HG03159 (cell line): Measurements from ENCODE around the gene OPCML.

Source experiments
- ATAC-seq: cut with Tn5 transposase; IDR thresholded peaks from one replicate; pipeline ENCODE4 v1.9.1; 2021; ENCODE audit warnings: mild to moderate bottlenecking, moderate library complexity; ENCODE audit not compliant: unreplicated experiment

Gene OPCML

GRCh38 chr11:133414506-133414905 lies 117.8 kb downstream of the OPCML start:
- no peak for ATAC-seq

DNA sequence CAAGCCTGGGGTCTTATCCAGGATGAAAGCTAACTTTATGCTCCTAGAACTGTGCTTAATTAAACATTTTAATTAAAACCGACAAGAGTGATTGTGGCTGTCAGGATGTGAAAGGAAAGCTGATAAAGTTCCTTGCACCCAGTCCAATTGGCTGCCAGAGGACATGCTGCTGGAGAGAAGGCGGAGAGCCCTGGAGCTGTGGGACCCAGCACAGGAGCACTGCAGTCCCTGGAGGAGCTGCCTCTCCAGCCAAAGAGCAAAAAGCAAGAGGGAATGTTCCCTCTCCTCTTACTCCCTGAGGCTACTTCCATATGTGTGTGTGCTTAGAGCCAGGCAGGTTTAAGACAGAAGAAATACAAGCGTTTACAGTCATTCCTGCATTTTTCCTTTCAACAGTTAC lies 118.6 kb downstream of the OPCML start:
- no peak for ATAC-seq

DNA sequence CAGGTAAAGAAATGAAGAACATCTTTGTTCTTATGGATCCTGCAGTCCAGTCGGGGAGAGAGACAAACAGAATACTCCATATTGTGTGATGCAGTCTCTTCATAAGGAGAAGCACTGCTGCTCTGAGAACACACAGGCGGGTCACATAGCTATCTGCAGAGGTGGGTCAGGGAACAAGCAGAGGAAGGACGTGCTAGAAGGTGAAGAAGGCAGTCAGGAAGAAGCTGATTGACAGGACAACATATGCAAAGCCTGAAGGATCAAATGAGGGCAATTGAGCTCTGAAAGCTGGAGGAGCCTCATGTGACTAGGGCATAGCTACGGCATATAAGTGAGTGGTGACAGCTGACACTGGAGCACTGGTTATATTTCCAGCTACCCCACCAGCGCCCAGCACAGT lies 122.5 kb downstream of the OPCML start:
- no peak for ATAC-seq

- no peak for ATAC-seq
These were observed 123.4 kb downstream of the OPCML start for GRCh38 chr11:133408936-133409335.

GRCh38 chr11:133408402-133408801 lies 123.9 kb downstream of the OPCML start:
- no peak for ATAC-seq

DNA sequence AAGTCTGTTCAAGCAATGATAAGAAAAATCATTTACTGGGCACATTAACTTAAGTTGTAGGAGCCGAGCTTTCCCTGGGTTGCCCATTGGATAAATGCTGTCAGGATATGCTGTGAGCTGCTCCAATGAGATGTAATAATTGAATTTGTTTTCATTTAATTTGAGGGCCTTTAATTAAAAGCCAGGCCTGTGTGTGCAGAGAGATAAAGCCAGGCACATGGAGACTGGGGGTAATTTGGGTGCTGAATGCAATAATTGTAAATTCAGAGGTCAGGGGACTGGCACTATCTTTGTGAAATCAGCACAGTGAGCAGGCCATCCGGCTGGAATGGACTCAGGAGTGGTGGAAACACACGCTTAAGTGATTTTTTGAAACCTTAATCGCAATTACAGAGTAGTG lies 125.8 kb downstream of the OPCML start:
- ATAC-seq = no peak

DNA sequence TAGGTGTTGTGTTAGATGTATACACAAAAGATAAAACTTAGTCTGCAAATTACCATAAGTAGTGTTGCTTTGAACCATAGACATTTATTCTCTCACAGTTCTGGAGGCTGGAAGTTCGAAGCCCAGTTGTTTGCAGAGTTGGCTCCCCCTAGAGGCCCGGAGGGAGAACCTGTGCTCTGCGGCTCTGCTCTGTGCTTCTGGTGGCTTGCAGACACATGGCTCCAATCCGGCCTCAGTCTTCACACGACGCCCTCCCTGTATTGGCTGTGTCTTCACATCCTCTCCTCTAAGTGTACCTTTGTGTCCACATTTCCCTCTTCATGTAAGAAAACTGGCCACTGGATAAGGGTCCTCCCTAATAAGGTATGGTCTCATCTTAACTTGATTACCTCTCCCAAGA lies 128.4 kb downstream of the OPCML start:
- ATAC-seq = no peak

- no peak for ATAC-seq
These were observed 129.8 kb downstream of the OPCML start for GRCh38 chr11:133402551-133402950.

DNA sequence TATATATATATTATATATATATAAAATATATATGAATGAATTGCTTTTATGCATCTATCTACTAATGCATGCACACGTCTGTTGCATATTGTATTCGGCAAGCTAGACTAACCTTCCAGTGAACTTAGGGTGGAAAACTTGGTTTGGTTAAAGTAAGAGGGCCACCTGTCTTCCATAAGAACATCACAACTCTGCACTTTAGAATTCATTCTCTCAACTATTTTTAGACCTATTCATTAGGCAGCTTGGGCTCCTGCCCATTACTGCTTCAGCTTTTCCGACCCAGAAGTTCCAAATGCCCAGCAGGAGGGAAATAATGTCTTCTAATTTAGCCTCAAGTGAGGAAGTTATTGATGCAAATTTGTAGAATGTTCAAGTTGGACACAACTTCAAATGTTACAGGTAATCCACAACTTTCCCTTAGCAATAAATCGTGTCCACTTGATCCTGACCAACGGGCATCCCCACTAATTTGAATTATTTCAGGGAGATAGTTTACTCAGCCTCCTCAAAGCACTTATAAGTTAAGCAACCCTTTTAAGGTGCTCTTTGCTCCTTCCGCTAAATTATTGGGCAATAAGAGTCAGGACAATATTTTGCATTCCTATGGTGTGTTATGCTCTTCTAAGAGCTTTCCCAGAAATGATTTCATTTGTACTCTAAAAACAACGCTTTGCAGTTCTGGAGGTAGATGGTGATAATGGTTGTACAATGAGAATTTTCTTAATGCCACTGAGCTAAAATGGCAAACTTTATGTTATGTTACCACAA lies 132.3 kb downstream of the OPCML start:
- ATAC-seq = no peak

DNA sequence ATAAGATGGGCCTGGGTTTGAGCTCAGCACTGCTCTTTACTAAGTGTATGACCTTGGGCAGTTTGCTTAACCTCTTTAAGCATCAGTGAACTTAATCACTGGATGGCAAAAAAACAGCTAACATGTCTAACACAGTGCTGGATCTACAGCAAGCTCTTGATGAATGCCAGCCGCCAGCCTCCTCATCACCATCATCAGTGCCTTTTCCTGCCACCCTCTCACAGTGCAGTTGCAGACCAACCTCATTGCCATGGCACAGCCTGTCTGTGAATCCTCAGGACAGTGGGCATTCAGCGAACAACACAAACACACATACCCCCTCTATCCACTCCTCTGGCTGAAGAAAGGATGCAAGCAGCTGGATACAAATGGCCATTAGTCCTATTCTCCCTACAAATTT lies 133.0 kb downstream of the OPCML start:
- ATAC-seq = no peak

GRCh38 chr11:133390803-133391202 lies 141.5 kb downstream of the OPCML start:
- no peak for ATAC-seq

DNA sequence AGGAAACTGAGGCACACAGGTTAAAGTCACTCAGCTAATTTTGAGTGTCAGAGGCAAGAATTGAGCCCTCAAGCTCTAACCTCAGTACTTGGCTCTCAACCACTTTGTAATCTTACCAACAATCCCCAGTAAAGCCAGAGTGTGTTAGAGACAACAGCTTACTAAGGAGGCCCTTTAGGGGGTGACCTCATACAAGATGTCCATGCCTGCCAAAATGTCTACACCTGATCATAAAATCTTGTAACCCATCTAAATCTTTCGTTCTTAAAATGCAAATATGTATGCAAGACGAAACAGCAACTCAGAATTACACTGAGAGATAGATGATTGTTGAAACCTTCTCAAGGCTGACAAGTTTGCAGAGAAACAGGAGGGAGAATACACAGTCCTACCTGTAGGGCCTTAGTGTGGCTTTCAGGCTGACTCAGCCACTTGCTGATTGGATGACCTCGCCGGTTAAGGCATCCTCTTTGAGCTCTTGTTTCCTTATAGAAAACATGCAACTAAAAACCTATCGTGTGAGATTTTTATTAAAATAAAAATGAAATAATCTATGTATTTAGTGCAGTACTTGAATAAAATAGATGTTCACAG lies 143.2 kb downstream of the OPCML start:
- no peak for ATAC-seq

DNA sequence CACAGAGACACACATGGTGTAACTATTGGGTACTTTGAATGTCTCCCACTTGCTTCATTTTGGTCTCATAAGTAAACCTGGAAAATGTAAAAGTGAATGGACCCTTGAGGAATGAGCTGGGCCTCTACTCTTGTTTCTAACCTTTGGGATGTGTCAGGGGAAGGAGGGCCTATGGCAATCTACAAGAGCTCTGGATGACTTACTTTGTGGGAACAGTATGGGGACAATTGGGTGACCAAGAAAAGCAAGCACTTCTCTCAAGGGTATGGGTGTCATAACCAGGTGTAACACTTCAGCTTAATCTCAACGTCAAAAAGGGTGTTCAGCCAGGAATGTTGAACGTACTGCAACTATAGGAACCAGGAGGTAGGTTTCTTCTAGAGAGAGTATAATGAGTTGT lies 144.0 kb downstream of the OPCML start:
- ATAC-seq = no peak

DNA sequence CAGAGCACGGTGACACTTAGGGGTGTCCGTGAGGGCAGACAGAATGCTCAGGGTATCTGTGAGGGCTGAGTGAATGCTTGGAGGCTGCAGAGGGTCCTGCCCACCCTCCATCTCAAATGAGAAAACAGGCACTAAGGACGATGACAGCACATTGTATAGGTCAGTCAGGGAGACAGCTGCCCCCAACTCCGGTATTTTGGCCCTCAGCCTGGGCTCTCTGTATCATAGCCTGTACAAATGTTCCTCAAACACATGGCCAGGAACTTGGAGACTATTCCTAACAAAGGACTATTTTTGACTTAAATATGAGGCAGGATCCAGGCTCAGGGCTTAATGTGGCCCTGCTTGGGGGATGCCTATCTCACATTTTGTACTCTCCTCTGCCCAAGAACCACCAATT lies 145.4 kb downstream of the OPCML start:
- ATAC-seq = no peak

DNA sequence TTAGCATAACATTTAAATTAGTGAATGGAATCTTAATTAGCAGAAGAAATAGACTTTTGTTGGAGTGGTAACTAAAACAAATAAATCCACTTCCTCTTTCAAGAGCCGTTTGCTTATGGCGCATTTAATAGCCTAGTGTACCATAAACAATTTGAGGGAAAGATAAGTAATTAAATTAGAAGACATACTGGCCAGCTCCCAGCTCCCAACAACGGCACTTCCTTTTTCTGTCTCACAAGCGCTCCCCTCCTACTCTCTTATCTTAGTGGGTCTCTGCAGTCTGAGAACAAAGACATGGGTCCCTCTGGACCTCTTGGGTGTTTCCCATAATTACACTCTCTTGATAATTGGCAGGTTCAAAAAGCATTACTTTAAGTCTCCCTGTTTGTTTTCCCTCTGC lies 146.0 kb downstream of the OPCML start:
- no peak for ATAC-seq

- no peak for ATAC-seq
These were observed 146.5 kb downstream of the OPCML start for GRCh38 chr11:133385781-133386180.

- ATAC-seq = no peak
These were observed 147.6 kb downstream of the OPCML start for GRCh38 chr11:133384731-133385130.

DNA sequence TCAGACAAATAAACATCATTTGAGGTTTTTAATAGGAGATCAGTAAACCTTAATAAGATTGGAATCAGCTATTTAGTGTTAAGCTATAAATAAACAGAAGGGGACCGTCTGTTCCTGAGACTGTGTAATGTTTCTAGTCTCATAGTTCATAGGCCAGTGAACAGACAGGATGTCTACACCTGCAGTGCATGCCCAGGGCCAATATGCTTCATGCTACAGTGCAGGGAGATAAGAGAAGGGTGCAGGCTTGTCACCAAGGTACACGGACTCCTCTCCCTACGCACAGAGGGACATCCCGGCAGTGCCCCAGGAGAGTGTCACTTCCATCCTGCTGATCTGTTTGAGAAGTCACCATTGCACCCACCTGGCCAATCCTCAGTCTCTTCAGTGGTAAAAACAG lies 148.6 kb downstream of the OPCML start:
- ATAC-seq = no peak

GRCh38 chr11:133383201-133383600 lies 149.1 kb downstream of the OPCML start:
- ATAC-seq = no peak

DNA sequence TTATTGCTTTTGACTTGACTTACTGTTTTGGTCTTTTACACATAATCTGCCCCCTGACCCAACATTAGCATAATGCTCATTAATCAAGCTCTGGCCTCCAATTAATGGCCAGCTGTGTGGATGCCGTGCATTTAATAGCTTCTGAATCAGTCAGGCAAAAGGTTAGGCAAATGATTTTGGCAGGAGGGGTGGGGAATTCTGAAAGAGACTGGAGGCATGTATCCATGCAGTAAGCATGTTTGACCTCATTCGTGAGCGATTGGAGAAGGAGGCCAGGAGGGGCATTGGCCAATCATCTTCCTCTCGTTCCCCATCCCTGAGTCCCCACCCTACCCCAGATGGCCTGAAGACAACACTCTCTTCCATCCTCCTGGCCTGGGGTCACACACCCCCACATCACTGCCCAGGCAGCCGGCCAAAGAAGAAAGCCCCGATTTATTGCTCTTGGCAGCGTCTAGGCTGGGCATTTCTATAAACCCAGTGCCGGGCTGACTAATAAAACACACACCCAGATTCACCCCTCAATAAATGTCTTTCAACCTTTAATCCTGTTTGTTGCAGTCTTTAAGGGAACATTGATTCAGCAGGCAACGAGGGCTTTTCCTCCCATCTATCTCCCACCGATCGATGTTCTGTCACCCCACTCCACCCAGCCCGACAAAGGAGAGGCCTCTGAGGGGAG lies 150.0 kb downstream of the OPCML start:
- ATAC-seq = no peak

- no peak for ATAC-seq
These were observed 150.6 kb downstream of the OPCML start for GRCh38 chr11:133381761-133382130.

DNA sequence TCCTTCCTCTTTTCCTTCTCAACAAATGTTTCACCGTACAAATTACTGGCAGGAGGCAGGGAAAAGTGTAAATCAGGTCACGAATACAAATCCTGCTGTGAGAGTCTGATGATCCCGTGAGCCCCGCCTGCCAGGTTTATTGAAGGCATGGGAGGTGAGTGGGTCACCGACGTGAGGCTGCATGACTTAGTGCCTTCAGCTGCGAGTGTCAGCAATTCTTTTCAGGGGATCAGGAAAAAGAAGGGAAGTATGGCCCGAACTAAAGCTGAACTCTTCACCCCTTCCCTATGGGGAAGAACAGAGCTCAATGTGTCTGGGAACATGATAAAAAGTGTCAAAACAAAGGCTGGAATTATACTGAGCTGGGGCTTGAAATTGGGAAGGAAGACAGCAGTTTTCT lies 166.2 kb downstream of the OPCML start:
- no peak for ATAC-seq
